DOHH2 (cell line): ENCODE data around the gene HDAC4.

Experiments
- H3F3A ChIP-seq: fragments of 200-600 bp; sonication (generic), shearing (Covaris generic); 2 replicates; pipeline ENCODE4 v1.6.0; 2016; ENCODE audit warnings: antibody characterized with exemption, mild to moderate bottlenecking; ENCODE audit not compliant: control insufficient read depth, insufficient read depth
- H3K27ac ChIP-seq: fragments of 200-600 bp; sonication (generic); 2 replicates; pipeline ENCODE4 v1.5.1; 2014; ENCODE audit warnings: low read depth, mild to moderate bottlenecking, low read length, moderate library complexity
- H3K27me3 ChIP-seq: fragments of 200-600 bp; sonication (generic); 2 replicates; pipeline ENCODE4 v1.6.1; 2014; ENCODE audit warnings: mild to moderate bottlenecking, low read length, mixed read lengths; ENCODE audit not compliant: control insufficient read depth
- H3K36me3 ChIP-seq: fragments of 200-600 bp; sonication (generic); 2 replicates; pipeline ENCODE4 v1.6.1; 2014; ENCODE audit warnings: mild to moderate bottlenecking, low read length, moderate library complexity, mixed read lengths; ENCODE audit not compliant: control insufficient read depth
- H3K4me1 ChIP-seq: fragments of 200-600 bp; sonication (generic); 2 replicates; pipeline ENCODE4 v1.6.1; 2014; ENCODE audit warnings: mild to moderate bottlenecking, low read length, mixed read lengths; ENCODE audit not compliant: control insufficient read depth
- H3K4me2 ChIP-seq: fragments of 200-600 bp; sonication (generic); 2 replicates; pipeline ENCODE4 v1.6.0; 2014; ENCODE audit warnings: mild to moderate bottlenecking, low read length, moderate library complexity
- H3K4me3 ChIP-seq: fragments of 200-600 bp; sonication (generic); 2 replicates; pipeline ENCODE4 v1.5.1; 2014; ENCODE audit warnings: mild to moderate bottlenecking, low read length, mixed read lengths
- H3K79me2 ChIP-seq: fragments of 200-600 bp; sonication (generic); 2 replicates; pipeline ENCODE4 v1.6.1; 2014; ENCODE audit warnings: mild to moderate bottlenecking, low read length, mixed read lengths; ENCODE audit not compliant: control insufficient read depth
- H3K9me2 ChIP-seq: fragments of 200-600 bp; sonication (generic); replicated peaks from 2 replicates; pipeline ENCODE4 v1.6.1; 2014; ENCODE audit warnings: mild to moderate bottlenecking, low read length, mixed read lengths; ENCODE audit not compliant: control insufficient read depth
- H3K9me3 ChIP-seq: fragments of 200-600 bp; sonication (generic); 2 replicates; pipeline ENCODE4 v1.6.1; 2014; ENCODE audit warnings: antibody characterized with exemption, low read length, mixed read lengths; ENCODE audit not compliant: control insufficient read depth, insufficient read depth
- H4K20me1 ChIP-seq: fragments of 200-600 bp; sonication (generic); 2 replicates; pipeline ENCODE4 v1.6.0; 2014; ENCODE audit warnings: low read depth, mild to moderate bottlenecking, antibody characterized with exemption, low read length, moderate library complexity; ENCODE audit not compliant: control insufficient read depth, insufficient read depth
- EZH2phosphoT487 ChIP-seq: fragments of 200-600 bp; sonication (generic); IDR thresholded peaks from 2 replicates; pipeline ENCODE4 v1.6.1; 2017; ENCODE audit warnings: borderline replicate concordance, mild to moderate bottlenecking, antibody characterized with exemption, low read length, moderate library complexity, mixed read lengths
- TF ChIP-seq, protein P1 (sequence below): fragments of 200-600 bp; sonication (generic); IDR thresholded peaks from one replicate; pipeline ENCODE4 v1.5.1; 2014; ENCODE audit warnings: antibody characterized with exemption, mild to moderate bottlenecking, low read depth, low read length; ENCODE audit not compliant: poor library complexity, severe bottlenecking

HDAC4 gene

DNA sequence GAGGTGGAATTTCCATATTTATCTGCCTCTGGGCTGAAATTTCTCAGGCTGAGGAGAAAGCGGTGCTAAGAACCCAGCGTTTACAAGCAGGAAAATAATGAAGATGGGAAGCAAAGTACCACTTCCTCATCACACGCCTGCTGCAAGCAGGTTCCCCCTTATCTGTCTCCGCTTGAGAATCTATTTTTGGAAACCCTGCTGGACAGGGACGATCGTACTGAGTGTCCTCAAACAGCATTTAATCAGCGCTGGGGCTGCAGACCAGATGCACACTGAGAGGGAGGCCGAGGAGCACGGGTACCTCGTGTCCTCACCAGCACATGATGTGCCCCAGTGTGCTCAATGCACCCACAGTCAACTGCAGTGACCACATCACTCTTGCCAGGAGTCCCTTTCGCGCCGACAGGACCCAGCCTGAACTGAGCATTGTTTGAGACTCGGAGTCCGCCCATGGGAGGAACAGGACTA, 160.4 kb downstream of the HDAC4 start:
- Histone ChIP-seq H3K4me2 (no peak overlapping the region), H4K20me1 (no peaks in the 10 kb centered on the region; the same call in 1 of the 2 replicates), H3K27ac (no peak overlapping the region), H3K27me3 (no peaks in the 10 kb centered on the region), H3F3A (no peaks in the 10 kb centered on the region), H3K9me2 (no peaks in the 10 kb centered on the region), H3K4me1 (no peaks in the 10 kb centered on the region), H3K79me2 (no peaks in the 10 kb centered on the region), H3K4me3 (no peak overlapping the region), H3K36me3 (no peaks in the 10 kb centered on the region), H3K9me3 (no peaks in the 10 kb centered on the region)
- TF ChIP-seq, protein P1, sequence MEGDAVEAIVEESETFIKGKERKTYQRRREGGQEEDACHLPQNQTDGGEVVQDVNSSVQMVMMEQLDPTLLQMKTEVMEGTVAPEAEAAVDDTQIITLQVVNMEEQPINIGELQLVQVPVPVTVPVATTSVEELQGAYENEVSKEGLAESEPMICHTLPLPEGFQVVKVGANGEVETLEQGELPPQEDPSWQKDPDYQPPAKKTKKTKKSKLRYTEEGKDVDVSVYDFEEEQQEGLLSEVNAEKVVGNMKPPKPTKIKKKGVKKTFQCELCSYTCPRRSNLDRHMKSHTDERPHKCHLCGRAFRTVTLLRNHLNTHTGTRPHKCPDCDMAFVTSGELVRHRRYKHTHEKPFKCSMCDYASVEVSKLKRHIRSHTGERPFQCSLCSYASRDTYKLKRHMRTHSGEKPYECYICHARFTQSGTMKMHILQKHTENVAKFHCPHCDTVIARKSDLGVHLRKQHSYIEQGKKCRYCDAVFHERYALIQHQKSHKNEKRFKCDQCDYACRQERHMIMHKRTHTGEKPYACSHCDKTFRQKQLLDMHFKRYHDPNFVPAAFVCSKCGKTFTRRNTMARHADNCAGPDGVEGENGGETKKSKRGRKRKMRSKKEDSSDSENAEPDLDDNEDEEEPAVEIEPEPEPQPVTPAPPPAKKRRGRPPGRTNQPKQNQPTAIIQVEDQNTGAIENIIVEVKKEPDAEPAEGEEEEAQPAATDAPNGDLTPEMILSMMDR: no peak
- TF ChIP-seq EZH2phosphoT487: no peak

DNA sequence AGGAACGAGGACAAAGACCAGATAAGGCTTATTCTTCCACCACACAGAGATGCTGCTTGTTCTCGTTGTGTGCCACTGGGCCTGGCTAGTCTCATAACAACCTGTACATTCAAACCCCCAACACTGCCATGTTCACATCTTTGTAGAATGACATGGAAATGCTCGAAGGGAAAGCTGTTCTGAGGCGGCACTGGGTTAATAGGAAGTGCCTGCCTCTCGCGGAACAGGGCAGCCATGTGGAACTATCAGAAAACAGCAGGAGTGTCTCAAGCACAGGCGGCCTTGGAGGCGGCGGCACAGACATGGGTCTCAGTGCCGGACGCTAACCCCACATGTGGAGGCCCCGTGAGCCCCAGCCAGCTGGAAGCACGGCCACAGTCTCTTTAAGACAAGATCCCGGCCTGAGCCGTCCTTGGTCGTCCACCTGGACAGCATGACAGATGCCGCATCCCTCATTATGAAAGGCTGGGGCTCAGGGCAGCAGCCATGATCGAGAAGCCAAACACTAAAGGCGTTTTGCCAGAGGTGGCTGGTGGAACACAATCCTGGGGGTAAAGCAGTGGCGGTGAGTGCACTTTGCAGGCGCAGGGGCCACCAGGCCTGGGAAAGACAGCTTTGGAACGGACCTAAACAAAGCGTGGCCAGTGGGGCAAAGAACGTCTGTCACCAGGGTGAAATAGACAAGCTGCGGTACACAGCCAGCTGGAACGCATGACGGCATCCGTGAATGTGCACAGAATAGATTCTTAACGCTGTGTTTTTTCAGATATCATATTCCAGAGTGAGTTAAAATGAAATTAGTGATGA, 161.0 kb downstream of the HDAC4 start:
- H3K36me3 ChIP-seq: no peaks in the 10 kb centered on the region
- no peak overlapping the region for H3K4me3 ChIP-seq
- no peaks in the 10 kb centered on the region for H3K9me3 ChIP-seq
- no peaks in the 10 kb centered on the region; the same call in 1 of the 2 replicates for H4K20me1 ChIP-seq
- H3K4me2 ChIP-seq: no peak overlapping the region
- no peaks in the 10 kb centered on the region for H3K27me3 ChIP-seq
- H3K4me1 ChIP-seq: no peaks in the 10 kb centered on the region
- H3F3A ChIP-seq: no peaks in the 10 kb centered on the region
- H3K9me2 ChIP-seq: no peaks in the 10 kb centered on the region
- no peak for TF ChIP-seq EZH2phosphoT487
- TF ChIP-seq, protein P1: no peak
- H3K79me2 ChIP-seq: no peaks in the 10 kb centered on the region
- no peak overlapping the region for H3K27ac ChIP-seq

DNA sequence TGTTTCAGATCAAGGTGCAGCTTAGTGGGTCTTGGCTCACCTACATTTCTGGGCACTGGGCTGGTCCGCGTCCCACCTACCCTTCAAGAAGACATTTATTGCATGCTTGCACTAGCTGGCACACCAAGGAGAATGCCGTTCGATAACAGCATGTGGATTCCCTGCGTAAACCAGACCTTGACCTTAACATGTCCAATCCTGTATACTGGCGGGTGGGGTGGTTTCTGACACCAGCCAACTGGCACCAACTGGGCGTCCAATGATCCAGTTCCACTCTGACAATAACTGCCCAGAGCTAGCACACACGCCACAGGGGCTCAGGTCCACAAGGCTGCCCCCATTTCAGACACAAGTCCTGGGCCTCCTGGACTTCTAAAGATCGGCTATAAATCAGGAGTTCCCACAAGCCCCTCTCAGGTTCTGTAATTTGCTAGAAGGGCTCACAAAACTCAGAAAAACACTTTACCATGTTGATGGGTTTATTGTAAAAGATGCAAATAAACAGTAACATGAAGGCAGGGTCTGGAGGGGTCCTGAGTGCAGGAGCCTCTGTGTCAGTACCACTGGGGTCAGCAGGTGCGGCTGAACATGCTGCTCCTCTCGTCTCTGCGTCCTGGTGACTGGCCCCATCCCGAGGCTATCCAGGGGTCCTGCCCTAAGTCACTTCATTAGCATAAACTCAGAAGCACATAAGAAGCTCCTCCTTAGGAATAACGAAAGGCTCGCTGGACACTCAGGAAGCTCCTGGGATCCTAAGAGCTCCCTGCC, 161.8 kb downstream of the HDAC4 start:
- Histone ChIP-seq H4K20me1 (no peaks in the 10 kb centered on the region; the same call in 1 of the 2 replicates), H3K9me2 (no peaks in the 10 kb centered on the region), H3K4me3 (no peak overlapping the region), H3K27me3 (no peaks in the 10 kb centered on the region), H3K4me2 (no peak overlapping the region), H3F3A (no peaks in the 10 kb centered on the region), H3K36me3 (no peaks in the 10 kb centered on the region), H3K79me2 (no peaks in the 10 kb centered on the region), H3K27ac (no peak overlapping the region), H3K9me3 (no peaks in the 10 kb centered on the region), H3K4me1 (no peaks in the 10 kb centered on the region)
- TF ChIP-seq, protein P1: no peak
